NCI-H146 treated with DMSO at 0.1 percent for 48 hours (cell line): ENCODE measurements around the gene TFAP2D.

Experiments used
- DNase-seq: peaks from one replicate; lab custom pipeline; 2025; ENCODE audit not compliant: unreplicated experiment; lab: John Stamatoyannopoulos, UW

The TFAP2D gene

DNA sequence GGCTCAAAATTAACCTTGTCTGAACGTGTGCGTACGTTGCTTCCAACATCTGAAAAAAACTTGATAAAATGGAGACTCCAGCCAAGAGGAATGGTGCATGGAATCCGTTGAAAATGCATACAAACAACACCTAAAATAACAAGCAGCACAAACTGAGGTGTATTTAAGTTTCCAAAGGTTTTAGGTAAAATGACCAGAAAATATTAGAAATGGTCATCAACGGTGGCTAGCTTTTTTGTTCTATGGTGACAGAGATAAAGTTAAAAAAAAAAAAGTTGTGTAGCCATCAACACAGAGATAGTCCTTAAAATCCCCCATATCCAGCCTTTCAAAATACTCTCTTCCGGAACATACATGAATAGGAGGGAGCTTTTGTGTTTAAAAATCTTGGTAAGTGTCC is 104.7 kb downstream of the TFAP2D start:
- DNase-seq = no peak

DNA sequence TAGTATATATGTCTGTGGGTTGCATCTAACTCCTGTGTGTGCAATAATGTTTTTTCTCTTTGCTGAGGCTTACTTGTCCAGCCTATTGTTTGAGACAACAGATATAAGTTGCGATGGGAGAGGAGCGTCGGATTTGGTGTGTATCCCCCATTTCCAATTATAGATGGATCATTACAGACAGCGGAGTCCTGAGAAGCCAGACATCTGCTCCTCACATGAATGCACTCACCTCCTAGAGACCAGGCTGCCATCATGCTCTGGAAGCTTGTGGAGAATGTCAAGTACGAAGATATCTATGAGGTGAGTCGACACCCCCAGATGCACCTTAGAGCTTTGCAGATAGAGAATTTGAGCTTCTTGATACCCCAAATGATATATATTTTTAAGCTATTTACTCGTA is 105.3 kb downstream of the TFAP2D start, which contains the start of gene TFAP2B:
Gene TFAP2B, plus strand, starts transcription at position 199 of the 400 bp plus-strand sequence. Its CDS starts 21 bp downstream, at position 220.
- no peak for DNase-seq

- DNase-seq = no peak
These were observed 106.2 kb downstream of the TFAP2D start for GRCh38 chr6:50819466-50819903.

GRCh38 chr6:50819904-50820868 is 106.9 kb downstream of the TFAP2D start:
- no peak for DNase-seq

- no peak for DNase-seq
These were observed 107.5 kb downstream of the TFAP2D start for GRCh38 chr6:50820869-50821264.

GRCh38 chr6:50821441-50822077 is 108.2 kb downstream of the TFAP2D start:
- DNase-seq = no peak

DNA sequence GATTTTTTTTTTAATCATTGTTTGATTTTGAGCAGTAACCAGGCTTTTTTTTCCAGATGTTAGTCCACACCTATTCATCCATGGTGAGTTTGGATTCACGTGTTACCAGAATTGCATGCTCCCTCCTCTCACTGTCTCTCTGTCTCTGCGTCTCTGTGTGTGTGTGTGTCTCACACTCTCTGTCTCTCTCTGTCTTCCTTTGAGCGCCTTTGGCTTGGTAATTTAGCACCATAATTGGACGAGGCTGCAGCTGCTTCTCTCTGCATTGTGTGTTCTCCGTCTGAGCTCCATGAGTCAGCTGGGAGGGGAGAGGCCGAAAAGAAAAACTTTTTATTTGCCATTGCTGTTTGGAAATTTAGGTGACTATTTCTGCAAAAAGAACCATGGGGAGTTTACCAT is 108.8 kb downstream of the TFAP2D start:
- no peak for DNase-seq
